SH-SY5Y (cell line): Measurements from ENCODE around the gene ADORA2B.

Source experiments
- GATA2 ChIP-seq: IDR thresholded peaks from 2 replicates; pipeline ENCODE4 v1.6.1; 2011; ENCODE audit warnings: mild to moderate bottlenecking, low read depth, low read length
- GATA3 ChIP-seq: IDR thresholded peaks from 2 replicates; pipeline ENCODE4 v1.6.1; 2011; ENCODE audit warnings: low read depth, mild to moderate bottlenecking, low read length, moderate library complexity

DNA sequence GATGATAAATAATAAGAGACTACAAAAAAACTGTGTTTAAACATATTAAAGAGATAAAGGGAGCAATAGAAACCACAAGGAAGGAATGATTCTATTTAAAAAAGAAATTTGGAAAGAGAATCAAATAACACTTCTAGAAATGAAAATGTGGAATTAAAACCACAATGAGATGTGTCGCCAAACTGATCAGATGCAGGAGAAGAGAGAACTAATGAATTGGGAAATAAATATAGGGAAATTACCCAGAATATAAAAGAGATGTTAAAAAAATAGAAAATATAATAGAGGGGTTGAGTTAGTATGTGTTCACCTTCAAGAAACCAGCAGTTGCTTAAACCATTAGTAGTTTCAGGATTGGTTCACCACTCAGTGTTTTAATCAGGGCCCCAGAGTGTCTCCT, 48.7 kb upstream of the ADORA2B start:
- TF ChIP-seq GATA2 = no peak
- no peak for TF ChIP-seq GATA3
